Measurements from ENCODE around the gene MRPS2.

DNA sequence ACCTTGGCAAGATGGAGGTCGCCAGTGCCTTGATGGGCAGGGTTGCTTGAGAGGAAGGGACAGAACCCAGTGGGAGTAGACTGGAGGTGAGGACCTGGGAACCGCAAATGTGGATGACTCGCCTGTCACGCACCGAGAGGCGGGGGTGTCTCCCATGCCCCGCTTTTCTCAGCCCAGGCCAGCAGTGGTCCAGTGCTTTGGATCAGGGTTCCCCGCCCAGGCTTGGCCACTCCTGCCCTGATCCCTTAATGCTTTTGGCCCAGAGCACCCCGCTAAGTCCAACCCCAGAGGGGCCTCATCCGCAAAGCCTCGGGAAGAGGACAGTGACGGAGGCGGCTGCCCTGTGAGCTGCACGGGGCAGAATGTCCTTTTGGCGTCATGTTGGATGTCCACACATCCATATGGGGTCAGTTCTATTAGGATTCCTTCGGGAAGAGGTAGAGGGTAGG lies 2.4 kb downstream of the MRPS2 start:
- TF ChIP-seq, protein P1, sequence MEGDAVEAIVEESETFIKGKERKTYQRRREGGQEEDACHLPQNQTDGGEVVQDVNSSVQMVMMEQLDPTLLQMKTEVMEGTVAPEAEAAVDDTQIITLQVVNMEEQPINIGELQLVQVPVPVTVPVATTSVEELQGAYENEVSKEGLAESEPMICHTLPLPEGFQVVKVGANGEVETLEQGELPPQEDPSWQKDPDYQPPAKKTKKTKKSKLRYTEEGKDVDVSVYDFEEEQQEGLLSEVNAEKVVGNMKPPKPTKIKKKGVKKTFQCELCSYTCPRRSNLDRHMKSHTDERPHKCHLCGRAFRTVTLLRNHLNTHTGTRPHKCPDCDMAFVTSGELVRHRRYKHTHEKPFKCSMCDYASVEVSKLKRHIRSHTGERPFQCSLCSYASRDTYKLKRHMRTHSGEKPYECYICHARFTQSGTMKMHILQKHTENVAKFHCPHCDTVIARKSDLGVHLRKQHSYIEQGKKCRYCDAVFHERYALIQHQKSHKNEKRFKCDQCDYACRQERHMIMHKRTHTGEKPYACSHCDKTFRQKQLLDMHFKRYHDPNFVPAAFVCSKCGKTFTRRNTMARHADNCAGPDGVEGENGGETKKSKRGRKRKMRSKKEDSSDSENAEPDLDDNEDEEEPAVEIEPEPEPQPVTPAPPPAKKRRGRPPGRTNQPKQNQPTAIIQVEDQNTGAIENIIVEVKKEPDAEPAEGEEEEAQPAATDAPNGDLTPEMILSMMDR (IDR thresholded peaks at IDR 0.05): no peak
- TF ChIP-seq ZFX (IDR thresholded peaks at IDR 0.05; ENCODE audit: borderline replicate concordance): no peak
